WTC11 (cell line): ENCODE measurements around the gene ALOX12B. TPM values are rescaled to one million over a fixed set of nuclear protein-coding genes. Genes with fewer than 3 reads are reported as not detected.

Experiments
- ATAC-seq: fragments of 200-7000 bp; cut with Tn5 transposase; 2 replicates; pipeline ENCODE4 v1.10.0; 2021; ENCODE audit warnings: mild to moderate bottlenecking, moderate library complexity
- CTCF ChIA-PET: fragments of 300-600 bp; sonication (Branson Sonifier 250); formaldehyde crosslinking; loops from one replicate; lab custom pipeline; 2021; ENCODE audit warnings: antibody characterized with exemption; lab: Charles Lee
- POLR2A ChIA-PET: fragments of 350-600 bp; sonication (Branson Sonifier 250); formaldehyde crosslinking; loops from one replicate; lab custom pipeline; 2021; ENCODE audit warnings: antibody characterized with exemption; lab: Charles Lee
- DNase-seq: peaks from one replicate; pipeline ENCODE4 v3.0.0; 2021; ENCODE audit warnings: low spot score
- H3K27ac Mint-ChIP-seq: 2 replicates; pipeline ENCODE4 v1.8.0; 2021; ENCODE audit warnings: mixed read lengths
- H3K27me3 Mint-ChIP-seq: 2 replicates; pipeline ENCODE4 v1.8.0; 2021; ENCODE audit warnings: low read depth, mild to moderate bottlenecking, moderate library complexity, mixed read lengths
- H3K36me3 Mint-ChIP-seq: 2 replicates; pipeline ENCODE4 v1.8.0; 2021; ENCODE audit warnings: mixed read lengths
- H3K4me1 Mint-ChIP-seq: 2 replicates; pipeline ENCODE4 v1.8.0; 2022; ENCODE audit warnings: mixed read lengths
- H3K4me3 Mint-ChIP-seq: 2 replicates; pipeline ENCODE4 v1.8.0; 2021; ENCODE audit warnings: mild to moderate bottlenecking, moderate library complexity, mixed read lengths
- H3K9me3 Mint-ChIP-seq: 2 replicates; pipeline ENCODE4 v1.8.0; 2021; ENCODE audit warnings: mixed read lengths
- ATF2 ChIP-seq: sonication (generic); formaldehyde crosslinking; IDR thresholded peaks from 2 replicates; pipeline ENCODE4 v1.8.1; 2022; ENCODE audit warnings: low read depth, missing genetic modification reagents, borderline replicate concordance
- CREM ChIP-seq: sonication (generic); formaldehyde crosslinking; IDR thresholded peaks from 2 replicates; pipeline ENCODE4 v1.8.1; 2022; ENCODE audit warnings: mild to moderate bottlenecking, missing genetic modification reagents, moderate library complexity
- FOXJ3 ChIP-seq: sonication (generic); formaldehyde crosslinking; IDR thresholded peaks from 2 replicates; pipeline ENCODE4 v1.9.0; 2021; ENCODE audit warnings: missing genetic modification reagents, mild to moderate bottlenecking, borderline replicate concordance
- FOXP1 ChIP-seq: sonication (generic); formaldehyde crosslinking; IDR thresholded peaks from 2 replicates; pipeline ENCODE4 v1.8.0; 2022; ENCODE audit warnings: missing genetic modification reagents, mild to moderate bottlenecking, moderate library complexity, borderline replicate concordance
- GRHL2 ChIP-seq: fragments of 250-450 bp; sonication (Bioruptor Pico); IDR thresholded peaks from 2 replicates; pipeline ENCODE4 v1.8.0; 2022; ENCODE audit warnings: mild to moderate bottlenecking, moderate library complexity; ENCODE audit not compliant: insufficient replicate concordance, severe bottlenecking
- JAZF1 ChIP-seq: fragments of 250-450 bp; sonication (Bioruptor Pico); IDR thresholded peaks from 2 replicates; pipeline ENCODE4 v1.9.0; 2021; ENCODE audit warnings: moderate library complexity, mild to moderate bottlenecking, inconsistent platforms
- JUN ChIP-seq: sonication (generic); formaldehyde crosslinking; IDR thresholded peaks from 2 replicates; pipeline ENCODE4 v1.8.0; 2023; ENCODE audit warnings: mild to moderate bottlenecking, missing genetic modification reagents
- KAT7 ChIP-seq: sonication (generic); formaldehyde crosslinking; IDR thresholded peaks from 2 replicates; pipeline ENCODE4 v1.8.1; 2023; ENCODE audit warnings: missing genetic modification reagents, mild to moderate bottlenecking, borderline replicate concordance
- MXD4 ChIP-seq: fragments of 250-450 bp; sonication (Bioruptor Pico); IDR thresholded peaks from 2 replicates; pipeline ENCODE4 v1.8.0; 2021; ENCODE audit warnings: mild to moderate bottlenecking, moderate library complexity, borderline replicate concordance
- NR1H2 ChIP-seq: sonication (generic); formaldehyde crosslinking; IDR thresholded peaks from 2 replicates; pipeline ENCODE4 v1.9.0; 2021; ENCODE audit warnings: mild to moderate bottlenecking, moderate library complexity, missing genetic modification reagents
- NR3C1 ChIP-seq: sonication (generic); formaldehyde crosslinking; conservative IDR thresholded peaks from 2 replicates; pipeline ENCODE4 v1.8.1; 2023; ENCODE audit warnings: low read depth, mild to moderate bottlenecking, missing genetic modification reagents
- PRRX2 ChIP-seq: fragments of 250-450 bp; sonication (Bioruptor Pico); IDR thresholded peaks from 2 replicates; pipeline ENCODE4 v1.8.0; 2021; ENCODE audit warnings: mild to moderate bottlenecking
- SP1 ChIP-seq: sonication (generic); formaldehyde crosslinking; conservative IDR thresholded peaks from 2 replicates; pipeline ENCODE4 v1.8.1; 2022; ENCODE audit warnings: missing genetic modification reagents
- TEAD1 ChIP-seq: sonication (generic); formaldehyde crosslinking; IDR thresholded peaks from 2 replicates; pipeline ENCODE4 v1.8.0; 2022; ENCODE audit warnings: mild to moderate bottlenecking, missing genetic modification reagents
- TEAD4 ChIP-seq: sonication (generic); formaldehyde crosslinking; IDR thresholded peaks from 2 replicates; pipeline ENCODE4 v1.8.0; 2022; ENCODE audit warnings: mild to moderate bottlenecking, missing genetic modification reagents
- ZNF219 ChIP-seq: sonication (generic); formaldehyde crosslinking; IDR thresholded peaks from 2 replicates; pipeline ENCODE4 v1.8.0; 2023; ENCODE audit warnings: missing genetic modification reagents, mild to moderate bottlenecking, borderline replicate concordance
- total RNA-seq: library from RNA; stranded (reverse); gene quantifications from 3 replicates; pipeline ENCODE4 v1.2.3, GENCODE V29; 2021
- TF ChIP-seq, protein P1 (sequence below): fragments of 250-450 bp; sonication (Bioruptor Pico); IDR thresholded peaks from 2 replicates; pipeline ENCODE4 v1.9.0; 2021; ENCODE audit warnings: mild to moderate bottlenecking, borderline replicate concordance
- TF ChIP-seq, protein P2 (sequence below): fragments of 250-450 bp; sonication (Bioruptor Pico); conservative IDR thresholded peaks from 2 replicates; pipeline ENCODE4 v1.9.0; 2021; ENCODE audit warnings: mild to moderate bottlenecking
- TF ChIP-seq, protein P3 (sequence below): fragments of 250-450 bp; sonication (Bioruptor Pico); IDR thresholded peaks from 2 replicates; pipeline ENCODE4 v1.8.0; 2021; ENCODE audit warnings: mild to moderate bottlenecking
- TF ChIP-seq, protein P4 (sequence below): sonication (generic); formaldehyde crosslinking; conservative IDR thresholded peaks from 2 replicates; pipeline ENCODE4 v1.8.1; 2023; ENCODE audit warnings: mild to moderate bottlenecking, low read depth, missing genetic modification reagents, moderate library complexity

The ALOX12B gene
- total RNA-seq, 1 experiment from 2014 or later, result 0.72 TPM

- DNase-seq (no peak), ATAC-seq (no peak)
- Mint-ChIP-seq H3K27me3 (peaks cover 6% of the 10 kb centered on the region; the same call in 1 of the 2 replicates), H3K4me3 (no peak overlapping the region), H3K27ac (no peak overlapping the region), H3K9me3 (no peaks in the 10 kb centered on the region), H3K36me3 (no peaks in the 10 kb centered on the region), H3K4me1 (peaks cover 2% of the 10 kb centered on the region; the same call in 1 of the 2 replicates)
- CTCF ChIA-PET, result interaction anchor here (0.6 kb wide), 1 partner anchor 12 kb away, joined by 3 read pairs; no protein-coding TSS in a partner anchor
- TF ChIP-seq NR3C1 (CRISPR knock-in tag), result no peak
- TF ChIP-seq NR1H2 (CRISPR knock-in tag), result no peak
- TF ChIP-seq FOXP1 (CRISPR knock-in tag), result no peak
- TF ChIP-seq TEAD1, result no peak
- TF ChIP-seq, protein P1, sequence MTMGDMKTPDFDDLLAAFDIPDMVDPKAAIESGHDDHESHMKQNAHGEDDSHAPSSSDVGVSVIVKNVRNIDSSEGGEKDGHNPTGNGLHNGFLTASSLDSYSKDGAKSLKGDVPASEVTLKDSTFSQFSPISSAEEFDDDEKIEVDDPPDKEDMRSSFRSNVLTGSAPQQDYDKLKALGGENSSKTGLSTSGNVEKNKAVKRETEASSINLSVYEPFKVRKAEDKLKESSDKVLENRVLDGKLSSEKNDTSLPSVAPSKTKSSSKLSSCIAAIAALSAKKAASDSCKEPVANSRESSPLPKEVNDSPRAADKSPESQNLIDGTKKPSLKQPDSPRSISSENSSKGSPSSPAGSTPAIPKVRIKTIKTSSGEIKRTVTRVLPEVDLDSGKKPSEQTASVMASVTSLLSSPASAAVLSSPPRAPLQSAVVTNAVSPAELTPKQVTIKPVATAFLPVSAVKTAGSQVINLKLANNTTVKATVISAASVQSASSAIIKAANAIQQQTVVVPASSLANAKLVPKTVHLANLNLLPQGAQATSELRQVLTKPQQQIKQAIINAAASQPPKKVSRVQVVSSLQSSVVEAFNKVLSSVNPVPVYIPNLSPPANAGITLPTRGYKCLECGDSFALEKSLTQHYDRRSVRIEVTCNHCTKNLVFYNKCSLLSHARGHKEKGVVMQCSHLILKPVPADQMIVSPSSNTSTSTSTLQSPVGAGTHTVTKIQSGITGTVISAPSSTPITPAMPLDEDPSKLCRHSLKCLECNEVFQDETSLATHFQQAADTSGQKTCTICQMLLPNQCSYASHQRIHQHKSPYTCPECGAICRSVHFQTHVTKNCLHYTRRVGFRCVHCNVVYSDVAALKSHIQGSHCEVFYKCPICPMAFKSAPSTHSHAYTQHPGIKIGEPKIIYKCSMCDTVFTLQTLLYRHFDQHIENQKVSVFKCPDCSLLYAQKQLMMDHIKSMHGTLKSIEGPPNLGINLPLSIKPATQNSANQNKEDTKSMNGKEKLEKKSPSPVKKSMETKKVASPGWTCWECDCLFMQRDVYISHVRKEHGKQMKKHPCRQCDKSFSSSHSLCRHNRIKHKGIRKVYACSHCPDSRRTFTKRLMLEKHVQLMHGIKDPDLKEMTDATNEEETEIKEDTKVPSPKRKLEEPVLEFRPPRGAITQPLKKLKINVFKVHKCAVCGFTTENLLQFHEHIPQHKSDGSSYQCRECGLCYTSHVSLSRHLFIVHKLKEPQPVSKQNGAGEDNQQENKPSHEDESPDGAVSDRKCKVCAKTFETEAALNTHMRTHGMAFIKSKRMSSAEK (CRISPR knock-in tag), result no peak
- no peak for TF ChIP-seq GRHL2 (CRISPR knock-in tag)
- no peak for TF ChIP-seq SP1 (CRISPR knock-in tag)
- TF ChIP-seq KAT7 (CRISPR knock-in tag), result no peak
- no peak for TF ChIP-seq CREM (CRISPR knock-in tag)
- TF ChIP-seq TEAD4 (CRISPR knock-in tag), result no peak
- no peak for TF ChIP-seq JAZF1 (CRISPR knock-in tag)
- POLR2A ChIA-PET, result interaction anchor here (0.6 kb wide), 1 partner anchor 214 kb away, joined by 4 read pairs; no protein-coding TSS in a partner anchor
Measured at GRCh38 chr17:8048736-8049135, 38.8 kb downstream of the ALOX12B start.

- H3K4me3 Mint-ChIP-seq, result no peak overlapping the region
- no peaks in the 10 kb centered on the region for H3K9me3 Mint-ChIP-seq
- ChIA-PET POLR2A (no interaction called here), CTCF (interaction anchor here (1.0 to 1.4 kb wide), 3 partner anchors 8 to 32 kb away, joined by 5 read pairs; no protein-coding TSS in a partner anchor)
- H3K27me3 Mint-ChIP-seq, result peaks cover 3% of the 10 kb centered on the region; the same call in 1 of the 2 replicates
- DNase-seq, result no peak
- H3K36me3 Mint-ChIP-seq, result no peaks in the 10 kb centered on the region
- TF ChIP-seq, protein P2, sequence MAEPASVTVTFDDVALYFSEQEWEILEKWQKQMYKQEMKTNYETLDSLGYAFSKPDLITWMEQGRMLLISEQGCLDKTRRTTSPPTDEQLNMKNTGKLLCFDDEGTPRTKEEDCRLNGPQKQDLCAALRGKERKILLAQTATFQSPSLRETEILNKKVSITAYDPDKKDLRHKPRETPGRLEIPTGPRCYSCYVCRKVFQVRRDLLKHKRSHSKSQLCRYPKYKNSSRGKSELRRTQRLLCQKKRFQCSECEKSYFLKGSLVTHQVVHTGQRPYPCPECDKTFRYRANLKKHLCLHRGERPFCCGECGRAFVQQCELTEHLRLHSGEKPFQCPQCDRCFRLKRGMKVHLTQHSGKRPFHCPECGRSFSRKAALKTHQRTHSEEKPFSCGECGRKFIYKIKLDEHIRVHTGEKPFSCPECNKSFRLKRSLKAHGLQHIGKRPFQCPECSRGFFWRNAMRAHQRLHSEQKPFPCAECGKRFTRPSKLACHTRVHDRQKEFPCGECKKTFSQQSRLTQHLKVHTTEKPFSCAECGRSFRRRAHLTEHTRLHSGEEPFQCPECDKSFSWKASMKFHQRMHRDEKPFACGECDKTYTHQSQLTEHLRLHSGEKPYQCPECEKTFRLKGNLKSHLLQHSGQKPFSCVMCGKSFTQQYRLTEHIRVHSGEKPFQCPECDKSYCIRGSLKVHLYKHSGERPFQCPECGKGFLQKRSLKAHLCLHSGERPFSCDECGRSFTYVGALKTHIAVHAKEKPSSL (CRISPR knock-in tag), result no peak
- no peak for TF ChIP-seq JUN (CRISPR knock-in tag)
- peaks cover 2% of the 10 kb centered on the region; the same call in 1 of the 2 replicates for H3K4me1 Mint-ChIP-seq
- ATAC-seq, result no peak
- no peak overlapping the region for H3K27ac Mint-ChIP-seq
Measured at GRCh38 chr17:8048236-8048635, 39.3 kb downstream of the ALOX12B start.

DNA sequence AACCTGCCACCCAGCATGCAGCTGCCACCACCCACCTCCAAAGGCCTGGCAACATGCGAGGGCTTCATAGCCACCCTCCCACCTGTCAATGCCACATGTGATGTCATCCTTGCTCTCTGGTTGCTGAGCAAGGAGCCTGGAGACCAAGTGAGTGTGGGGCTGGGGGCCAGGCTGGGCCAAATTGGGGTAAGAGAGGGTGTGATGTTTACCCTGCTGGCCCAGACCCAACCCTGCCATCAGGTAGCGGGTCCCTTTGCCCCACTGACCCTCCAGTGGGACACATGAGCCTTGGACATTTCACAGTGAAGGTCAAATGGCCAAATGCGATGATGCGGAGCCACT, 39.8 kb downstream of the ALOX12B start:
- Mint-ChIP-seq H3K27me3 (peaks cover 3% of the 10 kb centered on the region; the same call in 1 of the 2 replicates), H3K4me3 (no peak overlapping the region), H3K9me3 (no peaks in the 10 kb centered on the region), H3K36me3 (no peaks in the 10 kb centered on the region), H3K4me1 (peaks cover 2% of the 10 kb centered on the region; the same call in 1 of the 2 replicates), H3K27ac (no peak overlapping the region)
- ChIA-PET POLR2A (no interaction called here), CTCF (interaction anchor here (1.0 to 1.4 kb wide), 4 partner anchors 8 to 32 kb away, joined by 3 to 5 read pairs (median 5); no protein-coding TSS in a partner anchor)
- no peak for DNase-seq
- no peak for ATAC-seq
- TF ChIP-seq, protein P3, sequence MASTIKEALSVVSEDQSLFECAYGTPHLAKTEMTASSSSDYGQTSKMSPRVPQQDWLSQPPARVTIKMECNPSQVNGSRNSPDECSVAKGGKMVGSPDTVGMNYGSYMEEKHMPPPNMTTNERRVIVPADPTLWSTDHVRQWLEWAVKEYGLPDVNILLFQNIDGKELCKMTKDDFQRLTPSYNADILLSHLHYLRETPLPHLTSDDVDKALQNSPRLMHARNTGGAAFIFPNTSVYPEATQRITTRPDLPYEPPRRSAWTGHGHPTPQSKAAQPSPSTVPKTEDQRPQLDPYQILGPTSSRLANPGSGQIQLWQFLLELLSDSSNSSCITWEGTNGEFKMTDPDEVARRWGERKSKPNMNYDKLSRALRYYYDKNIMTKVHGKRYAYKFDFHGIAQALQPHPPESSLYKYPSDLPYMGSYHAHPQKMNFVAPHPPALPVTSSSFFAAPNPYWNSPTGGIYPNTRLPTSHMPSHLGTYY (CRISPR knock-in tag), result no peak
- TF ChIP-seq FOXJ3 (CRISPR knock-in tag) (no peak), PRRX2 (CRISPR knock-in tag) (no peak), ZNF219 (CRISPR knock-in tag) (no peak), MXD4 (no peak), ATF2 (CRISPR knock-in tag) (no peak)
- TF ChIP-seq, protein P4, sequence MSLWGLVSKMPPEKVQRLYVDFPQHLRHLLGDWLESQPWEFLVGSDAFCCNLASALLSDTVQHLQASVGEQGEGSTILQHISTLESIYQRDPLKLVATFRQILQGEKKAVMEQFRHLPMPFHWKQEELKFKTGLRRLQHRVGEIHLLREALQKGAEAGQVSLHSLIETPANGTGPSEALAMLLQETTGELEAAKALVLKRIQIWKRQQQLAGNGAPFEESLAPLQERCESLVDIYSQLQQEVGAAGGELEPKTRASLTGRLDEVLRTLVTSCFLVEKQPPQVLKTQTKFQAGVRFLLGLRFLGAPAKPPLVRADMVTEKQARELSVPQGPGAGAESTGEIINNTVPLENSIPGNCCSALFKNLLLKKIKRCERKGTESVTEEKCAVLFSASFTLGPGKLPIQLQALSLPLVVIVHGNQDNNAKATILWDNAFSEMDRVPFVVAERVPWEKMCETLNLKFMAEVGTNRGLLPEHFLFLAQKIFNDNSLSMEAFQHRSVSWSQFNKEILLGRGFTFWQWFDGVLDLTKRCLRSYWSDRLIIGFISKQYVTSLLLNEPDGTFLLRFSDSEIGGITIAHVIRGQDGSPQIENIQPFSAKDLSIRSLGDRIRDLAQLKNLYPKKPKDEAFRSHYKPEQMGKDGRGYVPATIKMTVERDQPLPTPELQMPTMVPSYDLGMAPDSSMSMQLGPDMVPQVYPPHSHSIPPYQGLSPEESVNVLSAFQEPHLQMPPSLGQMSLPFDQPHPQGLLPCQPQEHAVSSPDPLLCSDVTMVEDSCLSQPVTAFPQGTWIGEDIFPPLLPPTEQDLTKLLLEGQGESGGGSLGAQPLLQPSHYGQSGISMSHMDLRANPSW (CRISPR knock-in tag), result no peak
